ENCODE results near the gene LEPROT.
"Not testable (repeated sequence)": the region's sequence is repeated elsewhere in the genome, so short reads cannot be mapped to it uniquely, and the experiment has no call there.

The LEPROT gene, protein sequence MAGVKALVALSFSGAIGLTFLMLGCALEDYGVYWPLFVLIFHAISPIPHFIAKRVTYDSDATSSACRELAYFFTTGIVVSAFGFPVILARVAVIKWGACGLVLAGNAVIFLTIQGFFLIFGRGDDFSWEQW

GRCh38 chr1:65420590-65421350 is at the start of gene LEPROT, which contains the start of gene LEPR:
Gene LEPROT (plus strand): TSS chr1:65420668. CDS start chr1:65420725, 57 bp downstream.
Gene LEPR (plus strand): TSS chr1:65420668. CDS start chr1:65565566, 144,898 bp downstream.
- peak; percentile 67 for DNase-seq (ENCODE audit: low read depth, low spot score)
- in situ Hi-C loops (cut with HindIII; ENCODE audit: low sequenced_read_pairs) = no loop called here
- H3K4me3 ChIP-seq (ENCODE audit: low read depth, low read length) = peak within 1 kb of the TSS; percentile 83
- TF ChIP-seq, protein P1, sequence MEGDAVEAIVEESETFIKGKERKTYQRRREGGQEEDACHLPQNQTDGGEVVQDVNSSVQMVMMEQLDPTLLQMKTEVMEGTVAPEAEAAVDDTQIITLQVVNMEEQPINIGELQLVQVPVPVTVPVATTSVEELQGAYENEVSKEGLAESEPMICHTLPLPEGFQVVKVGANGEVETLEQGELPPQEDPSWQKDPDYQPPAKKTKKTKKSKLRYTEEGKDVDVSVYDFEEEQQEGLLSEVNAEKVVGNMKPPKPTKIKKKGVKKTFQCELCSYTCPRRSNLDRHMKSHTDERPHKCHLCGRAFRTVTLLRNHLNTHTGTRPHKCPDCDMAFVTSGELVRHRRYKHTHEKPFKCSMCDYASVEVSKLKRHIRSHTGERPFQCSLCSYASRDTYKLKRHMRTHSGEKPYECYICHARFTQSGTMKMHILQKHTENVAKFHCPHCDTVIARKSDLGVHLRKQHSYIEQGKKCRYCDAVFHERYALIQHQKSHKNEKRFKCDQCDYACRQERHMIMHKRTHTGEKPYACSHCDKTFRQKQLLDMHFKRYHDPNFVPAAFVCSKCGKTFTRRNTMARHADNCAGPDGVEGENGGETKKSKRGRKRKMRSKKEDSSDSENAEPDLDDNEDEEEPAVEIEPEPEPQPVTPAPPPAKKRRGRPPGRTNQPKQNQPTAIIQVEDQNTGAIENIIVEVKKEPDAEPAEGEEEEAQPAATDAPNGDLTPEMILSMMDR (IDR thresholded peaks at IDR 0.05; ENCODE audit: low read depth, low read length) = no peak

DNA sequence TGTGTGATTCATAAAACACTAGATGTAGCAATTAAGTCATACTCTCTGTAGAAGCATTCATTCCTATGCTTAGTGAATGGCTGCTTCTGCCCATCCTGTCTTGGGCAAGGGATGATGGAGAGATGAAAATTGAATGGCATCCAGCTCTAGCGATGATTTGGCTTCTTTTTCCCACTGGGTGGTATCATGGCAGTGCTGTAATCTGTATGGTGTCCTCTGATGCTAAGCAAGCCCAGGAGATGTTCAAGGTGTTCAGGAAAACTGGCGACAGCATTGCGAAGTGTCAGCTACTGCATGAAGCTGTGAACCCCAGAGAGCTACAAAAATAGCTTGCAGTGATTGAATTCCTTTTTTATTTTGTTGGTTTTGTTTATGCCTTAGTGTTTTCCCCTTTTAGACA is 48.9 kb upstream of the LEPROT start:
- TF ChIP-seq, protein P1 (IDR thresholded peaks at IDR 0.05; ENCODE audit: low read depth, low read length) = no peak
- no peak for DNase-seq (ENCODE audit: low read depth, low spot score)
- no peak overlapping the region for H3K4me3 ChIP-seq (ENCODE audit: low read depth, low read length)
- in situ Hi-C loops (cut with HindIII; ENCODE audit: low sequenced_read_pairs) = no loop called here

DNA sequence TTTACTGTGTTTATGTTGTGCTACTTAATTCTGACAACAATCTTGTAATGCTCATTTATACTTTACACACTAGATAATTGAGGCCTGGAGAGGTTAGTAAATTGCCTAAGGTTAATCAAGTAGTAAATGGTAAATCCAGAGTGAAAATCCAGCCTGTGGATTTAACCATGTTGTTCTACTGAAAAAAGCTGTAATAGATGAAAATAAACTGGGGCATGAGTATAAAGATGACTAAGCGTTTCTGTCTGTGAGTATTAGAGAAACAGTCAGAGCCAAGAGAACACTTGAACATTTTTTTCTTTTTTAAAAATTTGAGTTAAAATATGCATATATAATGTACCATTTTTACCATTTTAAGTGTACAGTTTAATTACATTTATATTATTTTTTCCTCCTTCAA is 47.9 kb upstream of the LEPROT start:
- in situ Hi-C loops (cut with HindIII; ENCODE audit: low sequenced_read_pairs) = no loop called here
- no peak overlapping the region for H3K4me3 ChIP-seq (ENCODE audit: low read depth, low read length)
- DNase-seq (ENCODE audit: low read depth, low spot score) = peak; percentile 19
- TF ChIP-seq, protein P1 (IDR thresholded peaks at IDR 0.05; ENCODE audit: low read depth, low read length) = no peak

- H3K4me3 ChIP-seq (ENCODE audit: low read depth, low read length) = no peak overlapping the region
- no peak for DNase-seq (ENCODE audit: low read depth, low spot score)
- TF ChIP-seq, protein P1 (IDR thresholded peaks at IDR 0.05; ENCODE audit: low read depth, low read length) = no peak
- in situ Hi-C loops (cut with HindIII; ENCODE audit: low sequenced_read_pairs) = no loop called here
Observed at GRCh38 chr1:65377496-65378246, 42.8 kb upstream of the LEPROT start.

DNA sequence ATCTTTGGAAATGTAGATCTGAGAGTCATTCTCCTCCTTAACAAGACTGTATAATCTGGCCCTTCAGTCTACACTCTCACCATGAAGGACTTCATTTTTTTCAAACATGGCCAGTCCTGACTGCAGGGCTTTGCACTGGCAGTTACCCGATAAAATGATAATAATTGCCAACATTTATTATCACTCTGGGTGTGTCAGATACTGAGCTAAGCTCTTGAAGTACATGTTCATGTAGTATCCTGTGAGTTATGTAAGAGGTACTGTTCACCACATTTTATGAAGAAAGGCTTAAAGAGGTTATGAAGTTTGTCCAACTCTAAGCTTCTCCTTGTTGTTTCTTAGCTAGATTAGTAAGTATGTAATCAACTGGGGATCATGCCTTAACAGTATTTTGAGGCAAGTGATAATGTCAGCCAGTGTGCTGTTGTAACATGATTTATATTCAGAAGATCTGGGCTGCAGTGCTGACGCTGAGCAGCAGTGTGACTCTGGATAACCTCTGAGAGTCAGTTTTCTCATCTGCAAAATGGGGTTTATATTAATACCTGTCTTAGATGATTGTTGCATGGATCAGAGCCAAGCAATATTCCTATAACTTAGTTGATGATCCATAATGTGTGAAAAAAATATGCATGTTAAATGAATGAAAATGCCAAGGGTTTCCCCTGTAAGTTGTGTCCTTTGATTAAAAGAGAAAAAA is 42.1 kb upstream of the LEPROT start:
- no peak for DNase-seq (ENCODE audit: low read depth, low spot score)
- no peak overlapping the region for H3K4me3 ChIP-seq (ENCODE audit: low read depth, low read length)
- in situ Hi-C loops (cut with HindIII; ENCODE audit: low sequenced_read_pairs) = no loop called here
- TF ChIP-seq, protein P1 (IDR thresholded peaks at IDR 0.05; ENCODE audit: low read depth, low read length) = no peak

GRCh38 chr1:65384426-65384825 is 36.0 kb upstream of the LEPROT start:
- H3K4me3 ChIP-seq (ENCODE audit: low read depth, low read length); in situ Hi-C loops (cut with HindIII; ENCODE audit: low sequenced_read_pairs): not testable (repeated sequence)

More at GRCh38 chr1:65384426-65384825, 36.0 kb upstream of the LEPROT start:
- not testable (repeated sequence) for DNase-seq (ENCODE audit: low read depth, low spot score)

Measured in astrocyte of the spinal cord (primary cell).